NCI-H748 (cell line): ENCODE measurements around the gene PTPRCAP.
"Not testable (repeated sequence)": the region's sequence is repeated elsewhere in the genome, so short reads cannot be mapped to it uniquely, and the experiment has no call there.

ENCODE experiments used
- DNase-seq: peaks from one replicate; lab custom pipeline; 2025; ENCODE audit not compliant: unreplicated experiment; lab: John Stamatoyannopoulos, UW

PTPRCAP gene

GRCh38 chr11:67410984-67411784 is 26.3 kb downstream of the PTPRCAP start:
- DNase-seq: no peak

DNA sequence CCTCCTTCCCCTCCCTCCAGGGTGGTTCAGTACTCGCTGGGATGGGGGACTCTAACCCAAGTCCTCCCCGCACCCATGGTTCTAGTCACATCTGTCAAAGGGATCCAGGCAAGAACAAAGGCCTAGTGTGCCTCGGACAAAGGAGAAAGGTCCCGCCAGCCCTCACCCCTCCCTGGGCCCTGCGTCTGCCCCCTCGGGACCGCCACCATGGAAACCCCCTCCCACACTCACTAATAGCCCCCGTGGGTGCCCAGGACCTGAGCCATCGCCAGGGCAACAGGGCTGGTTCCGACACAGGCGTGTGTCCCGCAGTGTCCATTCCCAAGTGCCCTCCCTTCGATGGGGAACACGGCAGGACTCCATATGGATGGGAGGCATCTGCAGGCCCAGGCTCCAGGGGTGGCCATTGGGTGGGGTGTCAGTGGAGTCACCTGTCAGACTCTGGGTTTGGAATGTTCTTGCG is 27.1 kb downstream of the PTPRCAP start:
- no peak for DNase-seq

DNA sequence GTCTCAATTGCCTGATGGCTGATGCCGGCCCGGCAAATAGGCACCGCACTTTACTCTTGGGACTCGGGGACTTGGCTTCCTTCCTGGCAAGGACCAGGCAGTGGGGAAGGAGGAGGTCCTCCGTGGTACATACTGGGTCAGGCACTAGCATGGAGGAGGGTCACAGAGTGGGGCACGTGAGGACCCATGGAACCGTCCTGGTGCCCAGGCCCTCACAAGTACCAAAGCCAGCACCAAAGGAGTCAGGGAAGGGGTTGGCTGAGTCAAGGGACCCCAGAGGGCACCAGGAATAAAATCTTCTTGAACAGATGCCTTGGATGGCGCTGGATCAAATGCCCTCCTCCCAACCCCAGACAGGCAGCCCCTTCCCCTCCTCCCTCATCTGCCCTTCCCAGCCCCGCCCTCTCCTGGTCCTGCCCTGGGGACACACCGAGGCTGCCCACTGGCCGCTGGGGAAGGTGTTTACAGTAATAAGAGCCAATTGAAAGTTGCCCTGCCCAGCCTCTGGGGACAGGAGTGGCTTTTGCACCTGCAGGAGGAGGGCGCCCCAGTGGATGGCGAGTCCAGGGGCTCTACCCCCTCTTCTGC is 27.6 kb downstream of the PTPRCAP start:
- DNase-seq: peak; percentile 90

GRCh38 chr11:67409261-67409666 is 28.2 kb downstream of the PTPRCAP start:
- no peak for DNase-seq

GRCh38 chr11:67408437-67409200 is 28.9 kb downstream of the PTPRCAP start:
- DNase-seq: no peak

- DNase-seq: no peak
Observed at GRCh38 chr11:67407688-67408163, 29.8 kb downstream of the PTPRCAP start.

GRCh38 chr11:67406969-67407687 is 30.4 kb downstream of the PTPRCAP start:
- no peak for DNase-seq

DNA sequence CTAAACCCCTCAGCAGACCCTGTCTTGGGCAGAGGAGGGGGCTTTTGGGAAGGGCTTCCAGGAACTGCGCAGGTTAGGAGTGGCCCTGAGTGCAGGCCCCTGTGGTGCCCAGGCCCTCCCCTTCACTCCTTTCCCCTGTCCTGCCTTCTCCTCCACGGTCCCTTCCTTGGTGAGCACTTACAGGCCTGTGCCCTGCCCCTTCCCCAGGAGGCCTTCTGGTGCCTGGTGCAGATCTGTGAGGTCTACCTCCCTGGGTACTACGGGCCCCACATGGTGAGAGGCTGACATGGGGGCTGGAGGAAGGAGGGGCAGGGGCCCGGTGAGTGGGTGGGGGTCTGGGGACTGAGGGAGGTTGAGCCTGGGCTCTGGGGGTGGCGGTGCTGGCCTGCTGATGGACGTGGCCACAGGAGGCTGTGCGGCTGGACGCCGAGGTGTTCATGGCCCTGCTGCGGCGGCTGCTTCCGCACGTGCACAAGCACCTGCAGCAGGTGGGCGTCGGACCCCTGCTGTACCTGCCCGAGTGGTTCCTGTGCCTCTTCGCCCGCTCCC is 31.0 kb downstream of the PTPRCAP start:
- DNase-seq: no peak

- no peak for DNase-seq
Observed at GRCh38 chr11:67405688-67406339, 31.7 kb downstream of the PTPRCAP start.

- no peak for DNase-seq
Observed at GRCh38 chr11:67405196-67405567, 32.3 kb downstream of the PTPRCAP start.

DNA sequence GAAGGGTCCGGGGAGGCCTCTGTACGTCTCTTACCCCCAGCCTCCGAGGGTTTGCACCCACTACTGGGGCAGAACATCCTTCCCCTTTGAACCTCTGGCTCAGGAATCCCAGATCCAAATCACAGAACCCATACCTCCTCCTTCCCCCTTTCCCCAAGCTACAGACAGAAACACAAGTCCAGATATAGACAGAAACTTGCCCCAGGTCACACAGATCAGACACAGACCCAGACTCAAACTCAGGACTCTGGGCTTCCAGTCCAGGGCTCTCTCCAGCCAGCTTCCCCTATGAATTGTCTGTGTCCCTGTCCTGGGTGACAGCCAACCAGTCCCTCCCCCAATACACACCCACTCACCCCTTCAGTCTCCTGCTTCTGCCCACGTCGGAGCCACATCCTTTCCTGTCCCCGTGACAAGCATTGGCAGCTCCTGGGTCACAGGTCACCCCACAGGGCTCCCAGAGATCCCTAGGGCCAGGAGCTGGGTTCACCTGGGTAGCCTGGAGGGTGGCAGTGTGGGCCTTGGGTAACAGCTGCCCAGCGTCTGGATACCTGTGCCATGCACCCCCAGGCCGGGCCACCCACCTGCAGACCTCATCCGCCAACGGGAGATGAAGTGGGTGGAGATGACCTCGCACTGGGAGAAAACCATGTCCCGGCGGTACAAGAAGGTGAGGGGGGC is 32.8 kb downstream of the PTPRCAP start:
- no peak for DNase-seq

GRCh38 chr11:67403085-67403484 is 34.4 kb downstream of the PTPRCAP start:
- DNase-seq: not testable (repeated sequence)

- DNase-seq: not testable (repeated sequence)
Observed at GRCh38 chr11:67402192-67402839, 35.2 kb downstream of the PTPRCAP start.

GRCh38 chr11:67401495-67402191 is 35.8 kb downstream of the PTPRCAP start, which contains the start of gene PPP1CA:
Gene PPP1CA, minus strand, starts transcription at chr11:67401858. Its CDS starts 76 bp downstream, at chr11:67401782.
- peak; percentile 90 for DNase-seq

DNA sequence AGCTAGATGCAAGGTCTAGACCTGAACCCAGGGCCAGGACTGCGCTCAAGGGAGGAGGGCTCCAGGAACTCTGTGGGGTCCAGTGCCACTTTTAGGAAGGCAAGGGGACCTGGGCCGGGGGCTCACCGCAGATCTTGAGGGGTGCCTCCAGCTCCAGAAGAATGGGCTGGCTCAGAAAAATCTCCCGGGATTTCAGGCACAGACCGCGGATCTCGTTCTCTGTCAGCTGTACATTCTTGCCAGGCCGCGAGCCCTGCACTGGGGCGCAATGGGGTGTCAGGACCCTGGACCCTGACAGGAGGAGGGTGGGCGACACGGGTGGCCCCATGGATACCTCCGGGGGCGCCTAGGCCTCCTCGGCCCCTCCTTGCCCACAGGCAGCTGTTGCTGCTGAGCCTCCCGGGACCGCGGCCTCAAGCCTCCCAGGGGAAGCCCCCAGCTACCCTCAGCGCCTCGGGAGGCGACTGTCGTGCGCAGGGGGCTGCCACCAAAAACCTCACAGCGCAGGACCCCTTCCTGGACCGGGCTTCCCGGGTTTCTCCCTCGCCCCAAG is 36.5 kb downstream of the PTPRCAP start:
- DNase-seq: peak; percentile 44

- DNase-seq: no peak
Observed at GRCh38 chr11:67400251-67400941, 37.1 kb downstream of the PTPRCAP start.
